HG02852 (cell line): Measurements from ENCODE around the gene SLC2A11.

Experiments
- ATAC-seq: cut with Tn5 transposase; IDR thresholded peaks from one replicate; pipeline ENCODE4 v1.9.1; 2021; ENCODE audit warnings: mild to moderate bottlenecking, moderate library complexity; ENCODE audit not compliant: unreplicated experiment

Gene SLC2A11

DNA sequence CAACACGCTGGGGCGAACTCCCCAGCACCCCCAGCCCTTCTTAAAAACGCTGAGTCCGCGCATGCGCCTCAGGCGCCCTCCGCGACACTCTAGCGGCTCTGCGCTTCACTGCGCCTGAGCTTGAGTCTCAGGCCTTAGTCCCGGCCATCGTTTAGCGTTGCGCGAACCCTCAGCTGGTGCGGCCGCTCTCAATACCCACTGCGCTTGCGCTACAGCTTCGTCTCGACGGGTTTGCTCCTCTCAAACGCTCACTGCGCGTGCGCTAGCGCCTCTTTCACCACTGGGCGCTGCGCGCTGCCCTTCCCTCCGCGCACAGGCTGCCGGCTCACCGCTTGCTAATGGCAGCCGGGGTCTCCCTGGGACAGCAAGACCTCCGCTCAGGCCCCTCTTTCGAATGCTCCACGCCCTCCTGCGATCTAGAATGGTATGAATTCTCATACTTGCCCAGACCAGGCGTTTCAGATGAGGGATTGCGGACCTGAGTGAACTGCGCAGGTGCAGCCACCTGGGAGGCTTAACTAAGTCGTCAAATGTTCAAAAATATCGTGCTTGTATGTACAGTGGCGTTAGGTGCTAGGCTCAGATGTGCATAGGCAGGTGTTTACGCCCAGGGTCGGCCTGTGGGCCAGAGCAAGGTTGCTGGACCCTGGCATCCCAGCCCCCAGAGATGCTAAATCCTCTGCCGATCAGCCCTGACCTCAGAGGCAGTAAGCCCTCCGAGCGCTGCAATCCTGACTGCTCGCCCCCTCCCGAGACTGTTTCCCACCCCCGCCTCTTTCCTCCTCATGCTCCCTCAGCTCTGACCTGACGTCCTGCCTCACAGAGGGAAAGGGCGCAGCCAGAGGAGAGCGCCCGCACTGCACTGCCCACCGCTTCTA lies at the start of gene SLC2A11:
Gene SLC2A11, plus strand, starts transcription at position 270 of the 878 bp plus-strand sequence. Its CDS starts 125 bp downstream, at position 395.
- ATAC-seq, result peak; percentile 91

DNA sequence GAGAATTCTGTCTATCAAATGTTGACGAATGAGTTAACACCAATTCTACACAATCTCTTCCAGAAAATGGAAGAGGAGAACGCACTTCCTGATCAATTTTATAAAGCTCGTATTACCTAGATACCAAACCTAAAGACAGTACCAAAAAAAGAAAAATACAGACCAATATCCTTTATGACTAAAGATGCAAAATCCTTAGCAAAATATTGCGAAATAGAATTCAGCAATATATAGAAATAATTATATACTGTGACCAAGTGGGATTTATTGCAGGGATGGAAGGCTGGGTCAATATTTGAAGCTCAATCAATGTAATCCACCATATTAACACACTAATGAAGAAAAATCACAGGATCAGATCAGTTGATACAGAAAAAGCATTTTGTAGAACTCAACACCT lies 45.3 kb upstream of the SLC2A11 start:
- no peak for ATAC-seq

DNA sequence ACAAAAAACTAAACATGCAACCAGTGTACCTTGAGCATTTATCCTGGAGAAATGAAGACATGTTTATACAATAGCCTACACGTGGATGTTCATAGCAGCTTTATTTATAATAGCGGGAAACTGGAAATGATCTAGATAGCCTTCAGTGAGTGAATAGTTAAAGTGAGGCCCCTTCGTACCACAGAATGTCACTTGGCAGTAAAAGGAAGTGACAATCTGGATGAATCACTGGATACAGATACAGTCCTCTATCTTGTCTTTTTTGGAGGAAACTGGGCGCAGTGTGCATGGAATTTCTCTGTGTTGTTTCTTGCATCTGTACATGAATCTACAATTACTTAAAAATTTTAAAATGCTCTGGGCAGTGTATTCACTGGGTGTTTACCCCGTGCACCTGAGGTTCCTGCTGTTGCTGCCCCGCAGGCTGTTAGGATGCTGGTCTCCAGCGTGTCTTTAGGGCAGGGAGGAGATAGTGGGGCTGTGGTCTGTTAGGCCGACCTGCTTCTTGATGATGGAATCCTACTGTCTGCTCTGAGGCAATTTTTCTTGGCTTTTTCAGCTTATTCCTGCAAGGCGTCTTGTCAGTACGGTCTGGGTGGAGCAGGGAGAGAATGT lies 42.0 kb upstream of the SLC2A11 start:
- no peak for ATAC-seq

DNA sequence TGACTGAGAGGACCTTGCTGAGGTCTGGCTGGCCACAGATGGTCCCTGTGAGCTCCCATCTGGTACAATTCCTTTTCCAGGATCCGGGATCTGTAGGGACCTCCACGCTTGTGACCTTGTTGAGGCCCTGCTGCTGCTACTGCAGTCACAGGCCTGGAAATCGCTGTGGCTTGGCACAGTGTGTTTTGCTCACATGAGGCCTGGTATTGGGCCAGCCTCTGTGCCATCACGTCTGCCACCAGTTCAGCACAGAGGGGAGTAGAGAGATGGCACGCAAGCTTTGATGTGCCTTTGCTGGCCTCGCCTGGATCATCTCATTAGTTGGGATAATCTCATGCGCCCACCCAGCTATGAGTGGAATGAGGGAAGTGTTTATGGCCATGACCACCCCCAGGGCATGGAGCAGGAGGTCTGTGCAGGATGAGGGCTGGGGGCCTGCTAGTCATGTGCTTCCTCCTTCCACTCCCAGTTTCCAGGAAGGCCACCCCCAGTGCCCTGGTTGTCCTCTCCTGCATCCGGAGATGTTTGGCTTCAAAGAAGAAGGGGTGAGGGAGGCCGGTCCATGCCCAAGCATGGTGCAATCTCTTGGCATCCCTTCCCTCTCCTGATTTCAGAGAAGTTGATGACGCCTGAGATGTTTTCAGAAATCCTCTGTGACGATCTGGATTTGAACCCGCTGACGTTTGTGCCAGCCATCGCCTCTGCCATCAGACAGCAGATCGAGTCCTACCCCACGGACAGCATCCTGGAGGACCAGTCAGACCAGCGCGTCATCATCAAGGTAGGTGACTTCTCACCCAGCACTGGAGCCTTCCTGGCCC lies 41.3 kb upstream of the SLC2A11 start:
- ATAC-seq, result no peak

DNA sequence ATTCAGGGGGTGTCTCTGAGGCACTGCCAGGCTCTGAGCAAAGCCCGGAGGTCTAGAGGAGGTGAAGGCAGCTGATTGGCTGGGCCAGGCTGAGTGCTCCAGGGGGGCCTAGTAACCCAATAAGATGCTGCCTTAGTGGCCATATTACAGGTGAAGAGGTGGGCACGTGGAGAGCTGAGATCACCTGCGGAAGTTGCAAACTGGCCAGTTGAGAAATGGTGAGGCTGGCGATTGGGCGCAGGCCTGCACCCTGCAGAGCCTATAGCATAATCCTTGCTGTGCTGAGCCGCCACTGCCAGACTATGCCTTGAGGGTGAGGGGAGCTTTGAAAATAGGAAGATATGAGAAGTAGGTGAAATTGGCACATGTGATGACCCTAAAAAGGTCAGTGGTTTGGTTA lies 40.5 kb upstream of the SLC2A11 start:
- ATAC-seq, result no peak

- ATAC-seq, result no peak
These were observed 39.1 kb upstream of the SLC2A11 start for GRCh38 chr22:23818541-23818940.

DNA sequence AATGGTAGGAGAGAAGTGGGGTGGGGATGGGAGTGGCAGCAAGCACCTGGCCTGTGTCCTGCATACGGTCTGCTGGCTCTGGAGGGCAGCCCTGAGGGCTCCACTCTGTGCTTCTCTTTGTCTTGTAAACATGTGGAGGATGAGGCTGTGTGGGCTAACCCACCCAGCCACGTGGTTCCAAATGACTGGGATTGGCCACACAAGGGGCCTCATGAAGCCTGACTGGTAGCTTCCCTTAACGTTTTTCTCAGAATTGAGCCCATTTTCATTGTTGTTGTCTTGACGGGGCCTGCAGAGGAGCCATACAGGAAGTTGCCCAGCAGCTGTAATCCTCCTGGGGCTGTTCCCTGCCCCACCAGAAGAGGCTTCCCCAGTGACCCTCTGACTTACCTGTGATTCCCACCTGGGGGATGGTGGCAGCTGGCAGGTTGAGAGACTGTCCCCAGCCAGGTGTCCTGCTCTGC lies 36.9 kb upstream of the SLC2A11 start:
- ATAC-seq, result no peak

- no peak for ATAC-seq
These were observed 35.5 kb upstream of the SLC2A11 start for GRCh38 chr22:23822101-23822671.

GRCh38 chr22:23823331-23823791 lies 34.3 kb upstream of the SLC2A11 start:
- no peak for ATAC-seq

GRCh38 chr22:23824476-23825245 lies 33.0 kb upstream of the SLC2A11 start:
- no peak for ATAC-seq

DNA sequence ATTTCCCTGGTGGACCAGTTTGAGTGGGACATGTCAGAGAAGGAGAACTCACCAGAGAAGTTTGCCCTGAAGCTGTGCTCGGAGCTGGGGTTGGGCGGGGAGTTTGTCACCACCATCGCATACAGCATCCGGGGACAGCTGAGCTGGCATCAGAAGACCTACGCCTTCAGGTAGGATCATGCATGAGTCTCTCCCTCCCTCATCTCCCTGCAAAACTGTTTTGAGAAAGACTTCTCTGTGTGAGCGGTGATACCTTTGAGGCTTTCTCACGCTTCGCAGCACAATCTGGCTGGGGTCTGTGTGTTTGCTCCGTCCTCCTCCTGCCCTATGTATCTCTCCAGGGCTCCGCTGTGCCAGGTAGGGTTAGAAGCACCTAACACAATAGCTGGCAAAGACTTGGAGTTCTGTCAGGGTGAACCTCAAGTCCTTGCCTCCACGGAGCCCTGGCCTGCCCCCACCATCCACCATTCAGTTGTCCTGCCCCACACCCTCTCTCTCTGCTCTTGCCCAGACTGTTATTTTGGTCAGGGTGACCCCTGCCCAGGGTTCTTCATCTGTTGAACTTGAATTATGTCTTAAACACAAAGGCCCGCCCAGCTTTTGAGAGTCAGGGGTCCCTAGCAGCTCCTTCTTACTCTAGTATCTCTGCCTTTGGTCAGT lies 32.3 kb upstream of the SLC2A11 start:
- no peak for ATAC-seq

DNA sequence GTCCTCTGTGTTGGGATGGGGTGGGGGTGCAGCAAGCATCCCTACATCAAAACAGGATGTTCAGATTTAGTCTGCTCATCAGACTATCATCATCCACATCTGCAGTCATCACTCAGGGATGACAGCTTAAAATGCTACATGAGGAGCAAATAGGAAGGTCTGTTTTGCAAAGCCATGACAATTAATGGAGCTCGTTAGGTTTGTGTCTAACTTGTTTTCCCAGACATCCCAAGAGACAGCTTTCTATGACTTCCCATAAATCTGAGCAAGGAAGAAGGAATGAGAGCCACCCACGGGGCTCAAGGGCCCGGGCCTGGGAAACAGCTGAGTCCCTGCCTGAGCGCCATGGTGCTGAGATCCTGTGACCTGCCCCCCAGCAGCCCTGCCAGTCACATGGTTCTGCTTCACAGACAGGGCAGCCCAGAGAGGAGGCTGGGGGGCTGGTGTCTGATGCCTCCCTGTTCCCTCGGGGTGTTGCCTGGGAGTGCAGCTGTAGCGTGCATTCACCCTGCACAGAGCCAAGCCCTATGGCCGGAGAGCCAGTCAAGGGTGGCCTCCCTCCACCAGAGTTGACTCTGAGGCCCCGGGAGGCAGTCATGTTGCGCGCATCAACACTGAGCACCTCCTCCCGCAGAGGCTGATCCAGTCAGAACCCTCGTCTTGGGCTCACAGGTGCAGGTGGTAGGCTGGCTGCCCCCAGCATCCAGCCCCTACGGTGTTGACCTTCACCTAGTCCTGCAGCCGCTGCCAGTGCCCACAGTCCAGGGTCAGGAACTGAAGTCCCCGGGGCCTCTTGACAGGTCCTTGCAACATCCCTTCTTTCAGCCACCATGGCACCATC lies 30.9 kb upstream of the SLC2A11 start:
- no peak for ATAC-seq

DNA sequence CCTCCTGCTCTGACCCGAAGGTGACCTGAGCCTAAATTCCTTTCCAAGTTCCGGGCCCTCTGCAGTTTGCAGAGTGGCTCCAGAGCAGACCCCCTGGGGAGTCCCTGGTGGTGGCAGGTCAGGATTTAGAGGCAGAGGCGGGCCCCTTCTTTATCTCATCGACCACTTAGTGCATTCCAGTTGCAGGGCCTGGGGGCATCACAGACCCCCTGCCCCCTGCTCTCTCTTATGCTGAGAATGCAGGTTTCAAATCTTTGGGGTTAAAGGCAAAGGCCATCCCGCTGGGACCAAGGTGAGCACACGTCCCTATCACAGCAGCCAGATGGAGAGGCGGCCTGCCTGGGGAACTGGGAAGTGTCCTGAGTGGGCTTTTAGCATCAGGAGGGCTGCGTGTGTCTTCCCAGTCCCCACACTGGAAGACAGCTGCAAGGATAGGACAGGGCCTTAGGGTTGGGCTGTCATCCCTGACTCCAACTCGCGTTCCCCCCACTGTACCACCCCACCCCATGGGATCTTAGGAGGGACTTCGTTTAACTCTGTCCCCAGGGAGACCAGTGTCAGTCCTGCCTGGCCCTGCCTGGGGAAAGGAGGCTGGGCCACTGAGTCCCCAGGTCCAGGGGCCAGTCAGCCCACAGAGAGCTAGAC lies 30.2 kb upstream of the SLC2A11 start:
- ATAC-seq, result no peak

DNA sequence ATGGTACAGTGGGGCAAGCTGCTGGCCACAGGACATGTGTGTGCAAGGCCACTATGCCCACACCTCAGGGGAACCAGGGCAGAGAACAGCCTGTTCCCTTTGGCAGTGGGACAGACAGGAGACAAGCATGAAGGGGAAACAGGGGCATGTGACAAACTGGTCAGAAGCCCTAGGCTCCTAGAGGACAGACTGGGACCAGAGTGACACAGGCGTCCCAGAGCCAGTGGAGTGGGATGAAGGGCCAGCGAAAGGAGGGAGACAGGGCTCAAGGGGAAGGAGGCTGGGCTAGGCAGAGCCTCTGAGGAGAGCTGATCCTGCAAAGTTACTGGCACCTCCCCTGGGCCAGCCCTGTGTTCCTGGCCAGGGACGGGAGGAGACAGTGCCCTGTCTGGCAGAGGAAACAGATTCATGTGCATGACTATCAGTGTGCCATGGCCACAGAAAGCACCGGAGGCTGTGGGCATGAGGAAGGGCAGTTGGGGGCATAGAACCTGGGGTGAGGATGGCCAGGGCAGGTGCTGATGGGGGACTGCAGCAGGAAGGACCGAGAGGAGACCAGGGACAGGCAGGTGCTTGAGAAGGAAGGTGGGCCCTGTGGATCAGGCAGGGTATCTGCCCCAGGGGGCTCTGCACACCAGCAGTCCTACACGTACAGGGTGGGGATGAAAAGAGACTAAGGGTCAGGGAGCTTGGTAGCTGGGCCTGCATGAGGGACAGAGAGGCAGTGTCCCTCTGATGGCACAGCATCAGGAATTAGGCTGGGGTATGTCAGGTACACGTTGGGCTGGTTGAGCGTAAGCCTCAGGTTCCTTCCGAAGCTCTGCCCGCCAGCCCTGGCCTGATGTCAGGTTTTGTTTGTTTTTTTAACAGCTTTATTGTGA lies 28.6 kb upstream of the SLC2A11 start:
- ATAC-seq, result no peak

GRCh38 chr22:23829845-23830372 lies 27.8 kb upstream of the SLC2A11 start:
- ATAC-seq, result no peak

GRCh38 chr22:23831261-23831660 lies 26.4 kb upstream of the SLC2A11 start:
- ATAC-seq, result no peak

DNA sequence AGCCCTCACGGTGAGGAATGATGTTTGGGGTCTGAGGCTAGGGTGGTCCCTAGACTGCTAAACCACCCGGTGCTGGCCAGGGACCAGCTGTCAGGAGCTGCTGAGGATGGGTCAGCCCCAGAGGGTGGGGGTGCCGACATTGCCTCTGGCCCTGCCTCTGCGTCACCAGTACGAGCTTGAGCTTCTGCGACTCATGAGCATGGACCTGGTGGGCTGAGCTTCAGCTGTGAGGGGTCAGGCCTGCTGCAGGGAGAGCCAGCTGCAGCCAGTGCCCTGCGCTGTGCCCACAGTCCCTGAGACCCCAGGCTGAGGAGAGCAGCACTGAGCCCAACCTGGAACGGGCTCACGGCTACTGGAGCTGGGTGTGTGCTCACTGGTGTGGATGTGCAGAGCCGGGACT lies 25.9 kb upstream of the SLC2A11 start:
- no peak for ATAC-seq
